HG02623 (cell line): ENCODE results near the gene DNAL4.

ENCODE experiments used
- ATAC-seq: cut with Tn5 transposase; IDR thresholded peaks from one replicate; pipeline ENCODE4 v1.9.1; 2021; ENCODE audit warnings: moderate library complexity; ENCODE audit not compliant: unreplicated experiment

Gene DNAL4, protein sequence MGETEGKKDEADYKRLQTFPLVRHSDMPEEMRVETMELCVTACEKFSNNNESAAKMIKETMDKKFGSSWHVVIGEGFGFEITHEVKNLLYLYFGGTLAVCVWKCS

DNA sequence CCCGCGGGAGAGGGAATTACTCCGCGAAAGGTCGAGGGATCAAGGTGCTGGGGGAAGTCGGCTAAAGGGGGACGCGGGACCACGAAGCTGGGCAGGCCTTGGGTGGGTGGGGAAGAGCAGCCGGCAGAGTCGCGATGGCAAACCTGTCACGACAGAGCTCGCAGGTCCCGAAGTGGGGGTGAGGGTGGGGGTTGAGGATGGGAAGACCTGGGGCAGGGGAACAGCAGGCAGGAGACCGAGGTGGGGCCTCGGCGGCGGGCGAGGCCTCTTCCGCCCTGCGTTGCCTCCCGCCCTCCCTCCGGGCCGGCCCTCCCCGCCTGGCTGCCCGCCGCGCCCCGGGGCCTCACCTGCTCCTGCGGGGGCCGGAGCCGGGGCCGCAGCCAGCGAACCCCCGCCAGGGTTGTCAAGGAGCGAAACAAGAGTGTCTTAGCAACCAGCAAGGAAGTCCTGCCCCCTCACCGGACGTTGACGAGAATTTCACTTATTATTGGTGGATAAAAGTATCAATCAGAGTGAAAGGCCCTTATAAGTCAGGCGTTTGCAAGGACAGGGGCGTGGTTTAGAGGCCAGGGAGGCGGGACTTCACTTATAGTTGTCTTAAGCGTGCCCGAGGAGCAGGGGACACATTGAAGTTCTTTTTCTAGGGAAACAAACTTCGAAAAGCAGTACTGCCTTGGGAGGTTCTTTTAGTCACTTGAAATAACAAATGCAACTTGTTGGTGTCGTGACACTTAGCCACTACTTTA, at the start of gene DNAL4:
Gene DNAL4 (minus strand): TSS at position 423 of the 746 bp plus-strand sequence. CDS start 11,412 bp downstream, outside the sequence.
- ATAC-seq, result peak; percentile 92

DNA sequence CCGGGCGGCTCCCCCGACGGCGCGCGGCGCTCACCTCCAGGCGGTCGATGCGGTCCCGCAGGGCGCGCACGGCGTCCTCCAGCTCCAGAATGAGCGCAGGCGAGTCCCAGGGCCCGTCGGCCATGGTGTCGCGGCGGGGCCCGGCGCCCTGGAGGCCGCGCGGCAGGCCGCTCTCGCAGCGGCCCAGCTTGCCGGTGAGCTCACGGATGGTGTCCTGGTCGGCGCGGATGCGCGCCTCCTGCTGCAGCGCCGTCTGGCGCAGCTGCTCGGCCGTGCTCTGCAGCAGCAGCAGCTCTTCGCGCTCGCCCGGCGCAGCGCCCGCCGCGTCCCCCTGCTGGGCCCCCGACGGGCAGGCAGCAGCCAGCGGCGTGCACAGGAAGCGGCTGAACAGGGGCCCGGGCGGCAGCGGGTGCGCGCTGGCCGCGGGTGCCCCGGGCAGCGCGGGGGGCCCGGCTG, 49.3 kb upstream of the DNAL4 start:
- no peak for ATAC-seq

DNA sequence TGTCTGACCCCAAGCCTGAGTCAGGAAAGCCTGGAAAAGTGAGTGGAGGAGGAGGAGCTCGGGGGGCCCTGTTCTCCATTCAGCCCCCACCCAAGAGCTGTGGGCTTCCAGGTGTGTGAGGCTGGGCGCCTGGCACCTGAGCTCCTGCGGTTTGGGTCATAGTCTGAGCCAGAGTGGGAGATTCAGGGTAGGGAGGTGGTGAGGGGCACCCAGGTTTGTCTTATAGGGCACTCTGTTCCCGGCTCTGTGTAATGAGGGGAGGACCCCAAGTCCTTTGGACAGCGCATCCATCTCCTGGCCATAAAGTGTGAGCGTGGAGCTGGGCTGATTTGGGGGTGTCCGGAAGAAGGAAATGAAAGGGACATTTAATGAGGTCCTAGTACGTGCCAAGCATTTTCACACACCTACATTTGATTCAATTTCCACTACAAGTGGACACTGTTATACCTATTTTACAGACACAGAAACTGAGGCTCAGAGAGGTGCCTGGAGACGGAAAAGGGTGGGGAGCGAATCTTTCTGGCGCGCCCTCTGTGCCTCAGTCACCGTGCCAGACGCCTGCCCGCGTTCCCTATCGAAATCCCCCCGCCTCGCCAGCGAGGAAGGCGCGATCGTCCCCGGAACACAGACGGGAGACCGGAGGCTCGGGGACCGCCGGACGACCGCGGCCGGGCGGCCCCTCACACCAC, 48.7 kb upstream of the DNAL4 start:
- no peak for ATAC-seq

DNA sequence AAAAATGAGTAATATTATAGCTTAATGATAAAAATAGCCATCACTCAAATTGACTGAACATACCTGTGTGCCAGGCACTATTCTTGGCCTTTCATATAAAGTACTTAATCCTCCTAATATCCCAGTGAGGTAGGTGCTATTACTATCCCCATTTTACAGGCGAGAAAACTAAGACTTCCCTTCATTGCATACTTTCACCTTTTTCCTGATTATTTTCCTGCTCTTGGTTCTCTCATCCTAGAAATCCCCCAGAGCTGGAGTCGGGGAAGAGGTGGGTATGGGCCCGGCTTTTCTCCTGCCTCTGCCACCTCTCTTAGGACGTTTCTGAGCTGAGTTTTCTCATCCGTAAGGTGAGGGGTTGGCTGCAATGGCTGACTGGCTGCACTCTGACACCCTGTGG, 47.7 kb upstream of the DNAL4 start:
- ATAC-seq, result no peak

DNA sequence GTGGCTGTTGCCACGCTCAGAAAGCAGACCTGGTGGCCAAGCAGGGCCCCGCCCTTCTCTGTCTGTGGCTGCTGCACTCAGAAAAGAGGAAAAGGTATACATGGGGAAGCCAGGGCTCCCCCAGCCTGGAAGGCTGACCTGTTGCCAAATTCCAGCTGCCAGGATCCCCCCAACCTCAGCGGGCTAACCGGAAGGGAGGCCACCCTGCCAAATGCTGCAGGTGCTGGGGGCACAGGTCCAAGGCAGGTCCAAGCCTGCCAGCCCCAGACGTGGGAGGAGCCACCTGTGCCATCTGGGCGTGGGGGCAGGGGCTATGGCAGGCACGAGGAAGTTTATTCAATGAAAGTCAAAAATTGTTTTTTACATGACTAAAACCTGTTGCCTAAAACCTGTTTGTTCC, 47.3 kb upstream of the DNAL4 start:
- ATAC-seq, result no peak

DNA sequence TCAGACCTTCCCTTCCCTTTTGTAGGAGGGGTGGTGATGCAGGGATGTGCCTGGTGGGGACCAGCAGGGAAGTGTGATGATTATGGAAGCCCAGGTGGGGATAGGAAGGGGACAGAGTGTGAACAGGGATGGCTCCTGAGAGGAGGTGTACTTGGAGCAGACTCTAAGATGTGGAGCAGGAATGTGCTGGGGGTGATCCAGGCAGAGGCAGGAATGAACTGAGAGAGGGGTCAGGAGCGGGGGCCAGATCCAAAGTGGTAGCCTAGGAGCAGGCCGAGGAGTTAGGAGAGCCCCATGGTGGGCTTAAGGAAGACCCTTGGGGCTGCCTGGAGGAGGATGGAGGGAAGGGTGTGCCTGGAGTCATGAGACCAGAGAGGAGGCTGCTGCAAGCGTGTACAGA, 46.2 kb upstream of the DNAL4 start:
- ATAC-seq, result no peak

DNA sequence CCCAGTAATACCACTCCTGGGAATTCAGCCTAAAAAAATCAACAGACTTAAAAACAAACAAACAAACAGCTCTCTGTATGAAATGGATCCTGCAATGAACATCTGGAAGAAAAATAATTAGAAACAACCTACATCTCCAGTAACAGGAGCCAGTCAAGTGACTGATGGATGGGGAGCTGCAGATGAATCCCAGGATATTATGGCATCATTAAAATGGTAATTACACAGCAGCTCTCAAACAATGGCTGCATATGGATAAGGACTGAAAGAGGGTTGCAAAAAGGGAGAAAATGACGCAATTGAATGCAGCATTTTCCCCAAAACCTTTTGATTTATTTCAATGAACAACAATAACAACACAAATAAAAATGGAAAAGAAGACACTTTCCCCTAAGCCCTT, 45.7 kb upstream of the DNAL4 start:
- no peak for ATAC-seq

DNA sequence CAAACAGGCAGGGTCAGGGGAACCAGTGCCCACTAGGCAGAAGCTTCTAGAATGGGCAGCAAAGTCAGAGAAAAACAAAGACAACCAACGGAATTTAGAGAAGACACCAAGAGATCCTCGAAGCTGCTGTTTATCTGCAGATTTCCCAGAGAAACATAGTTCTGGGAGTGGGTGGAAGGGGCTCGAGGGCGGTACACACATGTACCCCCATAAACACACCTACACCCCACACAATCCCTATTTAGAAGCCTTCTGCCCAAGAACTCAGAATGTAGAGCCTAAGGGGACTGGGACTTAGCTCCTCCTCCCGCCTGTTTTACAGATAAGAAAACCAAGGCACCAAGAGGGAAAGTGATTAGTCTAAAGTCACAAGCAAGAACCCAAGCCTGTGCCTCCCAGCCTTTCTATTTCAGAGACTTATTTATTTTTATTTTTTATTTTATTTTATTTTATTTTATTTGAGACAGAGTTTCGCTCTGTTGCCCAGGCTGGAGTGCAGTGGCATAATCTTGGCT, 43.5 kb upstream of the DNAL4 start:
- ATAC-seq, result no peak

DNA sequence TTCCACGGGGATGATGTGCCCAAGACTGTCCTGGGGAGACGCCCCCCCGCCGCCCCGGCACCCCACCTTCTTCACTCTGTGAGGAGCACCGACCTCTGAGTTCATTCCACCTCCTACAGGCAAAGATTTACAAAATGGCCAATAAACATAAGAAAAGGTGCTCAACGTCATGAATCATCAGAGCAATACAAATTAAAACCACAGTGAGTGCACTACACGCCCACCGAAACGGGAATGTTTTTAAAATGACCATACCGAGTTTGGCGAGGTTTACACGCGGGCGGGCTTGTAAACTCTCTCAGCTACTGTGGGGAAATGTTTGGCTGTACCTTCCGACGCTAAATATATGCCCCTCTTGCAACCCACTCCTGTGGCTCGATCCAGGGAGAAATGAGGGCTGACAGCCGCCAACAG, 42.0 kb upstream of the DNAL4 start:
- no peak for ATAC-seq

DNA sequence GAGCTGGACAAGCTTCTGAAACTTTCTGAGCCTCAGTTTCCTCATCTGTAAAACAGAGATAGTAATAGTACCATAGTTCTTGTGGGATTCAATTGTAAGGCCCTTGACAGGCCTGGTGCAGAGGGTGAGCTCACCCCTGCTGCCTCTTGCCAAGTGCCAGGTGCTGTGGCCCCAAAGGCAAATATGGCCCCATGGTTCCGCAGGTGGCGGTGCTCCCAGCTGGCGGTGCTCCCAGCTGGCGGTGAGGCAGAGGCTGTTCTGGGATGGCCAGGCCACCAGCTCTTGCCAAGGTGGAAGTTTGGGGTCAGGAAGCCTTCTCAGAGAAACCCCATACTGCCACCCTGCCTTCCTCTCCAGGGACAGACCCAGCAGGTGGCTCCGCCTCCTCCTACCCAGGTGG, 41.0 kb upstream of the DNAL4 start:
- ATAC-seq, result no peak

DNA sequence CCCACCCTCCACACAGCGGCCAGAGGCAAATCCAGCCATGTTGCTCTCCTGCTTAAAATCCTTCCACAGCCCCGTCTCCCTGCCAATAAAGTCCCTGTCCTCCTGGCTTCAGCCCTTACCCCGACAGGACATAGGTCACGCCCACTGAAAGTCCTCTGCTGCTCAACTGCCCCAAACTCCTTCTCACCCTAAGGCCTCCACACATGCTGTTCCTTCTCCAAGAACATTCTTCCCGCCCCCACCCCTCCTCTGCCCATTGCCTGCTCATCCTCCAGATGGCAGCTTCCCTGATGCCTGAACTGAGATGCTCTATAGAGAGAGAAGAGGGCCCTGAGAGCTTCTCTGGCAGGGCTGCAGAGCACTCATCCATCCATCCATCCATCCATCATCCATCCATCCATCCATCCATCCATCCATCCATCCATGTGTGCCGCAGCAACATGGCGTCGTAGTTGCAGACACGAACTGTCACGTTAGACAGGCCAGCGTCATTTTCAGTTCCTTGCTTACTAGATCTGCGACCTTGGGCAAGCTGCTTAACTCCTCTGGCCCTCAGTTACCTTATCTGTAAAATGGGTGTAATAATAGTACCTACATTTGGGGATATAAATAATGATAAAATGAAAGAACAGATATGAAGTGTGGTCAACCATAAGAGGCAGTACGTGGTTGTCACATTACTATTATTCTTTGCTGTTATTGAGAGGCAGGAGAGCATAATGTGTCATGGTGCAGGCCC, 40.4 kb upstream of the DNAL4 start:
- no peak for ATAC-seq

DNA sequence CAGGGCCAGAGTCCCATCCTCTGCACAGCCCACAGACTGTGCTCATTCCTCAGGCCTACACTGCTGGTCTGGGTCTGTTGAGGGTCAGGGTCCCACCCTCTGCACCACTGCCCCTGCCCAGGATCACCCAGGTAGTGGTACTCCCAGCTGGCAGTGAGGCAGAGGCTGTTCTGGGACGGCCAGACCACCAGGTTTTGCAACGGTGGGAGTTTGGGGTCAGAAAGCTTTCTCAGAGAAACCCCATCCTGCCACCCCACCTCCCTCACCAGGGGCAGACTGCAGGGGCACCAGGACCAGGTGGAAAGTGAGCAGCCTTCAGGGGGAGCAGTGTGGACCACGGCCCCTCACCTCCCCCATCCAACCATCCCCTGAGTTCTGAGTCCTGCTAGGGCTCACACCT, 39.1 kb upstream of the DNAL4 start:
- ATAC-seq, result no peak

DNA sequence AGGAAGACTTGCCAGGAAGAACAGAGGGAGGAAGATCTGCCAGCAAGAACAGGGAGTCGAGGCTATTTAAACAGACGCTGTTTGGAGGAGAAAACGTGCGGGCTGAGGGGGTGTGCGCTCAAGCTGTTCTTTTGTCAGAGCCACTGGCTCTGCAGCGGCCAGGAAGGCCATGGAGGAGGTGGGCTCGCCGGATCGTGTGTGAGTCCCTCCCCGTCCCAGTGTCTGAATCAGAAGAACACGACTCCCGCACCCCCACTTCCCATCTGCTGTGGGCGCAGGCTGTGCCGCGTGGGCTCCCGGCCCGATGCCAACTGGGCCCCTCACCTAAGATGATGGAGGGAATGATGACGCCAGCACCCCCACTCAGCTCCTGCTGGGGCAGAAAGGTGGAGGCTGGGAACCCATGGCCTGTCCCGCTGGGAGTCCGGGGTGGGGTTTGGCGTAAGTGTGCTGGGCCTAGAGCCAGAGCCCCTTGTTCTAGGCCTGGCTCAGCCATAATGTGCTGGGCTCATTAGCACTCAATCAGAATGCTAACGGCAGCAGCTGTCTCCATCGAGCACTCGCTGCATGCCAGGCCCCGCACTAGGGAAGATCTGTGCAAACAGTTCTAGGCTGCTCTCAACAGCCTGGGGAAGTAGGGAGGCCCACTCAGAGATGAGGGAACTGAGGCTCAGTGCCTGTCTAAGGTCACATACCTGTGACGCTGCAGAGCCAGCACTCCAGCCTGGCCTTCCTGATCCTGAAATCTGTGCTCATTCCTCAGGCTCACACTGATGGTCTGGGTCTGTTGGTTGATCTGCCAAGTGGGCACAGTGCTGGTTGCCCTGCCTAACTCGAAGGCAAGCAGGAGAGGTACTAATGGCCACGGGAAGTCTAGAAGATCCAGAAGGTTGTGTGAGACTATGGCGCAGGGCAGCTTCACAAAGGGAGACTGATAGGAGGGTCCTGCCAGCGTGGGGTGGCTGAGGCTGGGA, 38.3 kb upstream of the DNAL4 start:
- ATAC-seq, result no peak

DNA sequence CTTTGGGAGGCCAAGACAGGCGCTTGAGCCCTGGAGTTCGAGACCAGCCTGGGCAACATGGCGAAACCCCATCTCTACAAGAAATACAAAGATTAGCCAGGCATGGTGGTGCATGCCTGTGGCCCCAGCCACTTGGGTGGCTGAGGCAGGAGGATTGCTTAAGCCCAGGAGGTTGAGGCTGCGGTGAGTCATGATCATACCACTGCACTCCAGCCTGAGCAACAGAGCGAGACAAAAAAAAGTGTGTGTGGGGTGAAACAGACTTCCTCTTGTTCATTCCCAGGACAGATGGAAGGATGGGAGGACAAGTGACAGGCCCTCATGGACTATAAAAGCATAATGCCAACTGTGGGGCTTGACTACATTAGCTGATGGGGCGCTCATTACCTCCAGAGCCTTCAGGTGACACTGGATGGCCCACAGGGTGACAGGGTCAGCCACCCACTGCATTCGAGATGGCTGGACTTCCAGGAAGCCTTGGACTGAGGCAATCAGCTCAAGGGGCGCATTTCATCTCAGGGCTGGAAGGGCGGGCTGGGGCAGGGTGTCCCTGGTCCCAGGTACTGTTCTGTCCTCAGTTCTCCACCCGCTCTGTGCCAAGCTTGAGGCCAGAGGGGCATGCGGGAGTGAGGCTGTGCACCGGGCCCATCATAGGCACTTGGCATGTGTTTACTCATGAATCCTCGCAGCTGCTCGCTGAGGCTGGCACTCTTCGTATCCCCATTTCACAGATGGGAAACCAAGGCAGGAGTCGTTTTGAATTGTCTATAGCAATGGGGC, 37.4 kb upstream of the DNAL4 start:
- ATAC-seq, result no peak

DNA sequence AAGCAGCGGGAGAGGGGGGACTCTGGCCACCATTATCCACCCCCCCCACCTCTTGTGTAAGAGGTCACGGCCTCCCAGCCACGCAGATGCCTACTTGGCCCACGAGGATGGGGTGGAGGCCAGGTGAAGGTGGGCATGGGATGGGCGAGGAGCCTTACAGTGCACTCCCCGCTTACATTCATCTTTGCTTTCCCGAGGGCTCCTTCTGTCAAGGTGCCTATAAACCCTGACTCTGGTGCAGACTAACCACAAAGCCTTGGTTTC, 36.8 kb upstream of the DNAL4 start:
- ATAC-seq, result no peak

DNA sequence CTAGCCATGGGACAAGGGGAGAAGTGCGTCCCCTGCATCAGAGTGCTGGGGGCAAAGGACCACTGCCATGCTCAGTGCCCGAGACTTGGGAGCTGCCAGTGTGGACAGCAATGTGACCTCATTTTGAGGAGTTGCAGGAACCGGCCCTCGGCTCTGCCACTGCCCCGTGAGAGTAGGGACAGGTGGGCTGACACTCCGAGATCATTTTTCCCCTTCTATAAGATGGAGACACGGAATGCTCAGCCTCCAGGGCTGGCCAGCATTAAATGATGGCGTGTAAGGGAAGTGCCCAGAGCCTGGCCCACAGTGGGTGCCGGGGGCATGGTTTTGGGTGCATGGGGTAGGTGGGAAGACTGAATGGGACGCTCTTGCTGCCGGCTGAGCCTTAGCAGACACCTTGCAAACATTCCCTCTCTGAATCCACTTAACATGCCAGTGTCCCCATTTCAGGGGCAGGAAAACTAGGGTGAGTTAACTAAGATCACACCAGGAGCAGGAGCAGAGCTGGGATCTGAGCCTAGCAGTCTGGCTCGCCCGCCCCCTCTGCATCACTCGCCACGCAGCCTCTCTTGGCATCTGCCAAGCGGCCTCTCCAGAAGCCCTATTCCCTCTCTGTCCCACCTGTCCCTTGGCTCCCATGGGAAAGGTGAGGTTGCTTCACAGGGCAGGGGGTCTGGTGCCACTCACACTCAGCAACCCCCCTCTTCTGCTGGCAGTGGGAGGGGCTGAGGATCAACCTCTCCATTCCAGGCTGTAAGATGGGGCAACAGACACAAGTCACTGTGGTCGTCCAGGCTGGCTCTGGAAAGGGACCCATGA, 36.3 kb upstream of the DNAL4 start:
- ATAC-seq, result no peak

DNA sequence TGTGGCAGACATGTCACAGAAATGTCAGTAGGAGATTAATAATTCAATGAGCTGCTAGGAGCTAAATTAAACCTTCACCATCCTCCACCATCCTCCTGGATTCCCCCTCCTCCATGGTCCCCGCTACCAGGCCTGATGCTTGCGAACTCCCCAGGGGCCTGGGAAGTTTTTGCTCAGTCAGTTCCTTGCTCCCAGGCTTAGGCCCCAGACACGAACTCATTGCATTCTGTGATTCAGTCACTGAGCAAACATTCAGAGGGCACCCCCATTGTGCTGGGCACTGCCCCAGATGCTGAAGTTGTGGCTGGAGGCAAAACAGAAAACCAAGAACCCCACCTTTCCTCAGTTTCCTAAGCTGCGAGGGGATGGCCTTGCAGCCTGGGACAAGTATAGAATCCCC, 35.5 kb upstream of the DNAL4 start:
- no peak for ATAC-seq

DNA sequence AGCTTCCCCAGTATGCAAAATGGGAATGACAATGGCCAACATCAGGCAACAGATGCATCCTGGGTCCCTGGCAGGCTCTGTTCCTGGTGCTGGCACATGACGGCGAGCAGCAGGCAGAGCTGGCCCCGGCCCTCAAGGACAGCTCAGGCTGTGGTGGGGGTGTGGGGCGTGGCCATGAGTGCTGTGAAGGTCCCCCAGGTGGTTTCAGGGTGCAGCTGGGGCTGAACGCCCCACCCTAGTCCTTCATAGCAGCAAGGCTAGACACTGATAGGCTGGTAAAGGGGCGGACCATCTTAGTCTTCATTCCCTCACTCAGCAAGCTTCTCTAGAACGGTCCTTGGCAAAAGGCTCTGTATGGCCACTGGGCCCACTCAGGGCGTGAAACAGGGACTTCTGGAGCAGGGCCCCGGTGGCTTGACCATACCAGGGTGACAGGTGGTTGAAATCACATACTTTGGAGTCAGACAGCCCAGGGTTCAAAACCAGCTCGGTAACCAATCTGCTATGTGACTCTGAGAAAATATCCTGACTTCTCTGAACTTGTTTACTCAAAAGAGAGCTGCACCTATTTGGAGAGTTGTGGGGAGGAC, 34.8 kb upstream of the DNAL4 start:
- ATAC-seq, result no peak

DNA sequence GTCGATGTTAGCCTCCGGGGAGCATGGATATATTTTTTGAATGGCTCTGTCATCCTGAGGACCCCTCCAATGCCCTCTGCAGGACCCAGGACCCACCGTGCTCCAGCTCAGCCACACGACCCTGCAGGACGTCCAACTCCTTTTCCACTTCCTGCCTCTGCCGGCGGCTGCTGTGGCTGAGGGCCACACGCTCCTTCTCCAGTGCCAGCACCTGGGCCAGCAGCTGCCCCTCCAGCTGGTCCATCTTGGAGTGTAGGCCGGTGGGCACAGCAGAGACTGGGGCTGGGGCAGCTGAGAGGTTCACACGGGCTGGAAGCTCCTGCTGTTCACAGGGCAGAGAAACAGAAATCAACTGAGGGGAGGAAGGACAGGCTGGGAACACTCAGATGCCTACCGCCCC, 34.2 kb upstream of the DNAL4 start:
- no peak for ATAC-seq
